ENCODE measurements around the gene ASCL3. TPM values are rescaled to one million over a fixed set of nuclear protein-coding genes. Genes with fewer than 3 reads are reported as not detected.

ASCL3 gene
- total and polyA plus RNA-seq, 2 of the 8 experiments (the other 6 are each of a cell fraction or from before 2014, with no cell fraction given) = not detected

- WGBS, 2 experiments (ENCODE audit: extremely low coverage in 1 of 2, insufficient coverage in 1 of 2, insufficient read length in 1 of 2, insufficient replicate concordance in 2 of 2, low coverage in 1 of 2, low lambda C conversion rate in 2 of 2, missing lambda C conversion rate in 1 of 2) = 92% methylated on average over 4 of the region's 4 CpGs; no CpG with 5 or more reads in 1 of the 2 experiments
- Histone ChIP-seq H3K79me1 (ENCODE audit: low read depth, low read length) (no peaks in the 10 kb centered on the region; the same call in 1 of the 2 replicates), H3K9me3 (ENCODE audit: insufficient read depth in 2 of 2, low read depth in 1 of 2, low read length in 1 of 2) (no peaks in the 10 kb centered on the region), H3K23me2 (ENCODE audit: low read depth, low read length) (no peaks in the 10 kb centered on the region), H2AK5ac (ENCODE audit: low read depth, low read length) (no peak overlapping the region), H4K91ac (replicated peaks; ENCODE audit: insufficient read length, low read length) (no peak overlapping the region), H3K18ac (ENCODE audit: extremely low read depth, low read length) (no peak overlapping the region), H2BK120ac (replicated peaks; ENCODE audit: low read depth, low read length) (no peak overlapping the region), H3K27me3 (replicated peaks in 1 of 4; ENCODE audit: control insufficient read depth in 3 of 4, extremely low read depth in 1 of 4, insufficient read depth in 3 of 4, low read length in 3 of 4) (no peaks in the 10 kb centered on the region), H3K4me1 (replicated peaks in 1 of 4; ENCODE audit: control insufficient read depth in 3 of 4, insufficient read depth in 4 of 4, low read length in 3 of 4) (no peaks in the 10 kb centered on the region), H3K79me2 (ENCODE audit: control insufficient read depth in 1 of 2, insufficient read depth in 2 of 2, low read length in 2 of 2) (no peaks in the 10 kb centered on the region), H3K36me3 (ENCODE audit: control insufficient read depth in 2 of 4, insufficient read depth in 4 of 4, low read length in 3 of 4) (peaks cover 0 to 9% (median 1%) of the 10 kb centered on the region in 4 experiments; a peak in 3 of 8 replicates), H2BK20ac (ENCODE audit: low read length) (no peak overlapping the region), H2BK12ac (ENCODE audit: low read depth, low read length) (no peak overlapping the region), H3K4ac (replicated peaks; ENCODE audit: insufficient read length, low read depth, low read length) (no peak overlapping the region), H3K9ac (replicated peaks in 1 of 4; ENCODE audit: extremely low read depth in 1 of 4, low read depth in 3 of 4, low read length in 3 of 4) (no peak overlapping the region), H4K5ac (ENCODE audit: insufficient read length, low read depth, low read length) (no peak overlapping the region), H2AFZ (ENCODE audit: low read length) (no peak overlapping the region), H2BK5ac (ENCODE audit: low read depth, low read length) (no peak overlapping the region), H3K4me3 (ENCODE audit: extremely low read depth in 1 of 4, insufficient read depth in 2 of 4, low read depth in 3 of 4, low read length in 4 of 4) (no peak overlapping the region), H2BK15ac (ENCODE audit: low read length) (no peak overlapping the region), H3K27ac (ENCODE audit: low read depth, low read length) (no peak overlapping the region), H3K4me2 (ENCODE audit: insufficient read depth in 1 of 2, low read depth in 2 of 2, low read length in 2 of 2) (no peak overlapping the region), H3K14ac (ENCODE audit: insufficient read length) (no peak overlapping the region), H3K56ac (replicated peaks; ENCODE audit: insufficient read length, low read depth, low read length) (no peak overlapping the region), H4K8ac (ENCODE audit: extremely low read depth, insufficient read depth, low read length) (no peak overlapping the region), H3K23ac (ENCODE audit: insufficient read length) (no peak overlapping the region), H4K20me1 (replicated peaks in 1 of 2; ENCODE audit: control insufficient read depth in 1 of 2, insufficient read depth in 2 of 2, low read length in 2 of 2) (no peaks in the 10 kb centered on the region)
- POLR2A ChIA-PET (ENCODE audit: partially characterized antibody) = no interaction called here
- TF ChIP-seq EZH2 (IDR thresholded peaks at IDR 0.05; ENCODE audit: low read depth, low read length, severe bottlenecking) = no peak
- no peak for TF ChIP-seq FOSL1 (IDR thresholded peaks at IDR 0.05; ENCODE audit: insufficient read depth, low read depth, low read length)
- TF ChIP-seq GTF2F1 (IDR thresholded peaks at IDR 0.05; ENCODE audit: borderline replicate concordance, low read depth, low read length) = no peak
- no peak for TF ChIP-seq PHF8 (conservative IDR thresholded peaks at IDR 0.05; ENCODE audit: low read depth, low read length)
- TF ChIP-seq, protein P1, sequence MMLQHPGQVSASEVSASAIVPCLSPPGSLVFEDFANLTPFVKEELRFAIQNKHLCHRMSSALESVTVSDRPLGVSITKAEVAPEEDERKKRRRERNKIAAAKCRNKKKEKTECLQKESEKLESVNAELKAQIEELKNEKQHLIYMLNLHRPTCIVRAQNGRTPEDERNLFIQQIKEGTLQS (IDR thresholded peaks at IDR 0.05; ENCODE audit: insufficient read depth, low read depth, low read length) = no peak
- no peak for TF ChIP-seq MAX (IDR thresholded peaks at IDR 0.05)
- TF ChIP-seq BRCA1 (IDR thresholded peaks at IDR 0.05; ENCODE audit: low read depth, low read length) = no peak
- CTCF ChIA-PET (ENCODE audit: partially characterized antibody) = interaction anchor here (0.6 to 2.4 kb wide), 3 partner anchors 23 to 269 kb away, joined by 3 to 12 read pairs (median 6); no protein-coding TSS in a partner anchor
- DNase-seq (ENCODE audit: low read depth in 1 of 2, low spot score in 2 of 2) (no peak), FAIRE-seq (no peak)
Measured at GRCh38 chr11:8956860-8957259, 14.0 kb upstream of the ASCL3 start.

Data from H1 (cell line).